ENCODE measurements around the gene CADM2. TPM values are rescaled to one million over a fixed set of nuclear protein-coding genes. Genes with fewer than 3 reads are reported as not detected.

The CADM2 gene
- total RNA-seq, 1 experiment from 2014 or later: not detected

- RAD21 ChIA-PET (ENCODE audit: low non-redundant PET in 1 of 2, low total read pairs in 2 of 2, uncharacterized antibody in 2 of 2, unreplicated experiment in 2 of 2): no interaction called here
These were observed 438.6 kb downstream of the CADM2 start for GRCh38 chr3:85397434-85397833.

More at GRCh38 chr3:85397434-85397833, 438.6 kb downstream of the CADM2 start:
- POLR2A ChIA-PET: no interaction called here
- no peak for ATAC-seq
- H3K36me3 ChIP-seq (ENCODE audit: control insufficient read depth in 1 of 2, insufficient read depth in 2 of 2, low read length in 2 of 2): no peaks in the 10 kb centered on the region
- no TSS peak for BruUV-seq (replicated peaks)
- H3K27ac ChIP-seq (ENCODE audit: low read depth, low read length): no peak overlapping the region
- H2AFZ ChIP-seq (ENCODE audit: low read depth, low read length, poor library complexity, severe bottlenecking): no peak overlapping the region
- TF ChIP-seq ATF3 (IDR thresholded peaks at IDR 0.05) (no peak), SIN3A (IDR thresholded peaks at IDR 0.05; ENCODE audit: low read depth) (no peak), POLR2AphosphoS5 (IDR thresholded peaks at IDR 0.05; ENCODE audit: low read depth, low read length) (no peak), CTCF (IDR thresholded peaks at IDR 0.05 in 2 of 3, conservative IDR thresholded peaks at IDR 0.05 in 1 of 3; ENCODE audit: borderline replicate concordance in 1 of 3, insufficient read depth in 1 of 3, low read depth in 2 of 3, low read length in 2 of 3) (no peak), FOSL1 (IDR thresholded peaks at IDR 0.05; ENCODE audit: low read depth) (no peak), TCF7L2 (IDR thresholded peaks at IDR 0.05; ENCODE audit: borderline replicate concordance, extremely low read depth, insufficient read depth, insufficient read length) (no peak)
- peaks cover 0 to 14% of the 10 kb centered on the region in 2 experiments; a peak in 3 of 4 replicates for H3K9me3 ChIP-seq (ENCODE audit: control insufficient read depth in 1 of 2, insufficient read depth in 1 of 2, low read depth in 1 of 2, low read length in 2 of 2)
- CTCF ChIA-PET: no interaction called here
- H3K27me3 ChIP-seq (ENCODE audit: insufficient read depth, low read length): no peaks in the 10 kb centered on the region
- DNase-seq (ENCODE audit: low read depth, low spot score): no peak
- no peaks in the 10 kb centered on the region for H3K79me2 ChIP-seq (ENCODE audit: insufficient read depth, low read length)
- H3K4me3 ChIP-seq (replicated peaks in 1 of 2; ENCODE audit: low read depth in 1 of 2, low read length in 2 of 2): no peak overlapping the region
- intact Hi-C loops (cut with micrococcal nuclease): no loop called here
- H3K9me2 ChIP-seq (ENCODE audit: insufficient read depth): no peaks in the 10 kb centered on the region
- H4K20me1 ChIP-seq (ENCODE audit: insufficient read depth): no peaks in the 10 kb centered on the region
- H3K4me1 ChIP-seq (ENCODE audit: control insufficient read depth in 1 of 2, insufficient read depth in 2 of 2, low read length in 2 of 2): no peaks in the 10 kb centered on the region
- H3K4me2 ChIP-seq (ENCODE audit: low read length): no peak overlapping the region
- no peak overlapping the region for H3K9ac ChIP-seq (ENCODE audit: low read length)
